Cardiac fibroblast (primary cell): ENCODE measurements around the gene SYPL2.
"Not testable (repeated sequence)": the region's sequence is repeated elsewhere in the genome, so short reads cannot be mapped to it uniquely, and the experiment has no call there.

Source experiments
- DNase-seq, 2 donors: peaks; one replicate each; pipeline versions ENCODE4 v3.0.0 to v3.0.0-alpha.2; 2010; ENCODE audit warnings: low read depth in 2 of 2
- H3K4me3 ChIP-seq, 2 donors: replicated peaks in 1 of 2; 1 replicate in 1 of 2; 2 replicates in 1 of 2; pipeline ENCODE4 v1.5.1; 2011; ENCODE audit warnings: low read depth in 2 of 2, low read length in 2 of 2, mild to moderate bottlenecking in 2 of 2, moderate library complexity in 1 of 2
- TF ChIP-seq, protein P1 (sequence below): IDR thresholded peaks from one replicate; pipeline ENCODE4 v1.5.1; 2011; ENCODE audit warnings: low read depth, mild to moderate bottlenecking, low read length, inconsistent platforms

The SYPL2 gene

DNA sequence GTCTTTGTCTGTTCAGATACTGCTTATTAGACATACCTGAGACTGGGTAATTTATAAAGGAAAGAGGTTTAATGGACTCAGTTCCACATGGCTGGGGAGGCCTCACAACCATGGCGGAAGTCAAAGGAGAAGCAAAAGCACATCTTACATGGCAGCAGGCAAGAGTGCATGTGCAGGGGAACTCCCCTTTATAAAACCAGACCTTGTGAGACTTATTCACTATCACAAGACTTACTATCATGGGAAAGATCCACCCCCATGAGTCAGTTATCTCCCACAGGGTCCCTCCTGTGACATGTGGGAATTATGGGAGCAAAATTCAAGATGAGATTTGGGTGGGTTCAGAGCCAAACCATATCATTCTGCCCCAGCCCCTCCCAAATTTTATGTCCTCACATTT, 33.0 kb upstream of the SYPL2 start:
- DNase-seq: no peak
- TF ChIP-seq, protein P1, sequence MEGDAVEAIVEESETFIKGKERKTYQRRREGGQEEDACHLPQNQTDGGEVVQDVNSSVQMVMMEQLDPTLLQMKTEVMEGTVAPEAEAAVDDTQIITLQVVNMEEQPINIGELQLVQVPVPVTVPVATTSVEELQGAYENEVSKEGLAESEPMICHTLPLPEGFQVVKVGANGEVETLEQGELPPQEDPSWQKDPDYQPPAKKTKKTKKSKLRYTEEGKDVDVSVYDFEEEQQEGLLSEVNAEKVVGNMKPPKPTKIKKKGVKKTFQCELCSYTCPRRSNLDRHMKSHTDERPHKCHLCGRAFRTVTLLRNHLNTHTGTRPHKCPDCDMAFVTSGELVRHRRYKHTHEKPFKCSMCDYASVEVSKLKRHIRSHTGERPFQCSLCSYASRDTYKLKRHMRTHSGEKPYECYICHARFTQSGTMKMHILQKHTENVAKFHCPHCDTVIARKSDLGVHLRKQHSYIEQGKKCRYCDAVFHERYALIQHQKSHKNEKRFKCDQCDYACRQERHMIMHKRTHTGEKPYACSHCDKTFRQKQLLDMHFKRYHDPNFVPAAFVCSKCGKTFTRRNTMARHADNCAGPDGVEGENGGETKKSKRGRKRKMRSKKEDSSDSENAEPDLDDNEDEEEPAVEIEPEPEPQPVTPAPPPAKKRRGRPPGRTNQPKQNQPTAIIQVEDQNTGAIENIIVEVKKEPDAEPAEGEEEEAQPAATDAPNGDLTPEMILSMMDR: no peak
- H3K4me3 ChIP-seq: no peak overlapping the region

DNA sequence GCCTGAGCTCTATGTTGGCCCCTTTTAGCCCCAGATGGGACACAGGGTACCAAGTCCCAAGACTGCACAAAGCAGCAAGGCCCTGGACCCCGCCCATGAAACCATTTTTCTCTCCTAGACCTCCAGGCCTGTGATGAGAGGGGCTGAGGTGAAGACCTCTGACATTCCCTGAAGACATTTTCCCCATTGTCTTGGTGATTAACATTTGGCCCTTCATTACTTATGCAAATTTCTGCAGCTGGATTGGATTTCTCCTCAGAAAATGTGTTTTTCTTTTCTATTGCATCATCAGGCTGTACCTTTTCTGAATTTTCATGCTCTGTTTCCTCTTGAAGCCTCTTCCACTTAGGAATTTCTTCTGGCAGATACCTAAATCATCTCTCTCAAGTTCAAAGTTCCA, 31.9 kb upstream of the SYPL2 start:
- DNase-seq: no peak
- TF ChIP-seq, protein P1: no peak
- H3K4me3 ChIP-seq: no peak overlapping the region

DNA sequence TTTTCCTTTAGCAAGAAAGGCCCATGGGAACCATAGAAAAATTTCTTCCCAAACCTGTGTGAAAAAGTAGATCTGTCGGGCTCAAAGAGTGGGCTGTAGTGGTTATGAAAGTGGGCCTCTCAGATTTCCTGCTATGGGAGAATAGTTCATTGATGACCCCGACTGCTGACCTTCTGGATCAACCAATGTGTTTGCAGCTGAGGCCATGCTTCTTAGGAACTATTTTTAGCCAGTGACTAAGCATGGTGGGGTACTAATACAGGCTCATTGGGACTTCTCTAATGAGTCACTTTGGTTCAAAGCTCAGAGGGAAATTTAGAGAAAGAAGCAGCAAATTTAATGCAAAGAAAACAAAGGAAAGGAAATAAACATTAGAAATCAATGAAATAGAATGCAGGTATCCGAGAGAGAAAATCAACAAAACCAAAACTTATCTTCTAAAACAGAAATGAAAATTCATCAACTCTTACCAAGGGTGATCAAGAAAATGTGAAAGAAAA, 27.5 kb upstream of the SYPL2 start:
- peak; percentile 84 to 96 for DNase-seq
- no peak overlapping the region for H3K4me3 ChIP-seq

DNA sequence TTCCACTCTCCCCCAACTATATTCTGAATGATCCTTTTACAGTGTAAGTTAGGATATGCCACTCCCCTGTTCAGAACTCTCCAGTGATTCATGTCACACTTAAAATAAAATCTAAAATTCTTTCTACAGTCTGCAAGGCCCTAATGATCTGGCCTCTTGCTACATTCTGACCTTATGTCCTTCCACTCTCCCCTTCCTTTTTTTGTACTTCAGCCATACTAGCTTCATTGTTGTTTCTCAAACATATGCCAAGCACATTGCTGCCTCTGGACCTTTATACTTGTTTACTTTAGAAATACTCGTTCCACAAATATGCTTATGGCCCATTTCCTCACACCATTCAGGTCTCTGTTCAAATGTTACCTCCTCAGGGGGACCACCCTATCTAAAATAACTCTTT, 25.3 kb upstream of the SYPL2 start:
- no peak overlapping the region for H3K4me3 ChIP-seq
- DNase-seq: peak; percentile 37 to 70
- TF ChIP-seq, protein P1: no peak

More for the DNA sequence above, 27.5 kb upstream of the SYPL2 start:
- TF ChIP-seq, protein P1: no peak

DNA sequence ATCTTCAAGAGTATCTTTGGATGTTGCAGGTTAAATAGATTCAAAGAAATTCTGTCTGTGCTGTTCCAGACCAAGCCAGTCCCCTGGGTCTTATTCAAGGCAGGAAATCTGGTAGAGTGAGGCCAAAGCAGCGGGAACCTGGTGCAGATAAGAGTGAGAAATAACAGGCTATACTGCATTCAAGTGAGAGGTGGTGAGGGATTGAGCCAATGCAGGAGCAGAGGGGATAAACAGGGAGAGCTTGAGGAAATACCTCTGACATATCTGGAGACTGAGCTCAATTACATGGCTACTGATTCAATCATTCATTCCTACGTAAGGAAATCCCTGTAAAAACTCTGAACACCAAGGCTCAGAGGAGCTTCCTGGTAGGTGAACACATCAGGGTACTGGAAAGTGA, 22.9 kb upstream of the SYPL2 start:
- TF ChIP-seq, protein P1: no peak
- DNase-seq: peak in 1 of 2 donors; percentile 10
- no peak overlapping the region for H3K4me3 ChIP-seq

DNA sequence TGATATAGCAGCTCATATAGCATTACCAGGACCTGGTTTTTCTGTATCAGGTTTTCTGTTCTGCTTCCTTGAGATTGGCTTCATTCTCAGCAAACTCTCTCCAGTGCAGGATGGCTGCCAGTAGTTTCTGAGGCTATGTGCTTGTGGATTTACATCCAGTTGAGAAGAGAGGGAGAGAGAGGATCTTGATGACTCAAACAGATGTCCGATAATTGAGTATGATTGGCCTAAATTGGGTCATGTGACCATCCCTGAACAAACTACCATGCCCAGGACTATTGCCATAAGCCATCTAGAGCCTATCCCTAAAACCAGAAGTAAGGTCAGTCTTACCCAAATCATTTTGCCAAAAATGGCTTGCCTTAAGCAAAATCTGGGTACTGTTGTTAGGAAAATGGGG, 22.0 kb upstream of the SYPL2 start:
- TF ChIP-seq, protein P1: no peak
- H3K4me3 ChIP-seq: no peak overlapping the region
- DNase-seq: peak in 1 of 2 donors; percentile 27

DNA sequence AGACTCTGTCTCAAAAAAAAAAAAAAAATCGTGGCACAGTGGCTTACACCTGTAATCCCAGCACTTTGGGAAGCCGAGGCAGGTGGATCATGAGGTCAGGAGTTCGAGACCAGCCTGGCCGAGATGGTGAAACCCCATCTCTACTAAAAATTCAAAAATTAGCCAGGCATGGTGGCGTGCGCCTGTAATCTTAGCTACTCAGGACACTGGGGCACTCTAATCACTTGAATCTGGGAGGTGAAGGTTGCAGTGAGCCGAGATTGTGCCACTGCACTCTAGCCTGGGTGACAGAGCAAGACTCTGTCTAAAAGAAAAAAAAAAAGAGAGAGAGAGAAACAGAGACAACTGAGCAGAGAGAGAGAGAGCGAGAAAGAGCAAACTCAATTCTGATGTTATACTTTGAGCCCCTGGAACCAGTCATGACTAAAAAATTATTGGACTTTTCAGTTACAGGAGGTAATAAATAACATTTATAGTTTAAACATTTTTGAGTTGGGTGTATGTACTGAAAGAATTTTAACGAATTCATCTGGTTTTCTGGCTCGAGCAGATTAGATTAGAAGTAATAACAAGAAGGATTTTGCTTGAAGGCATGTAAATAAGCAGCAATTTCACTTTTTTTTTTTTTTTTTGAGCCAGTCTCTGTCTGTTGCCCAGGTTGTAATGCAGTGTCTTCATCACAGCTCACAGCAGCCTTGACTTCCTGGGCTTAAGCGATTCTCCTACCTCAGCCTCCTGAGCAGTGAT, 20.2 kb upstream of the SYPL2 start:
- DNase-seq, H3K4me3 ChIP-seq: not testable (repeated sequence)
